Peyer's patch (tissue), 4 donors: ENCODE measurements around the gene EPDR1. TPM values are rescaled to one million over a fixed set of nuclear protein-coding genes. Genes with fewer than 3 reads are reported as not detected.

ENCODE experiments used
- DNase-seq, 3 donors: peaks; one replicate each; pipeline ENCODE4 v3.0.0-alpha.2; 2017 to 2019
- H3K27ac ChIP-seq, 4 donors: fragments of 200-600 bp; sonication (generic); one replicate each; pipeline ENCODE4 v1.5.1; 2016 to 2019
- H3K27me3 ChIP-seq, 2 donors: fragments of 200-600 bp; sonication (generic); one replicate each; pipeline ENCODE4 v1.5.1; 2019
- H3K36me3 ChIP-seq, 3 donors: fragments of 200-600 bp; sonication (generic); one replicate each; pipeline ENCODE4 v1.5.1; 2016 to 2019
- H3K4me1 ChIP-seq, 4 donors: fragments of 200-600 bp; sonication (generic); one replicate each; pipeline ENCODE4 v1.5.1; 2016 to 2019
- H3K4me3 ChIP-seq, 4 donors: fragments of 200-600 bp; sonication (generic); 1 replicate in 3 of 4; 2 replicates in 1 of 4; pipeline ENCODE4 v1.5.1; 2016 to 2019; ENCODE audit warnings: mild to moderate bottlenecking in 1 of 4
- H3K9me3 ChIP-seq, 4 donors: fragments of 200-600 bp; sonication (generic); one replicate each; pipeline ENCODE4 v1.5.1; 2016 to 2019; ENCODE audit warnings: mild to moderate bottlenecking in 1 of 4
- POLR2A ChIP-seq, 2 donors: fragments of 450-650 bp; IDR thresholded peaks; one replicate each; pipeline ENCODE4 v1.5.1; 2017; ENCODE audit warnings: antibody characterized with exemption in 2 of 2, mild to moderate bottlenecking in 2 of 2, moderate library complexity in 2 of 2
- total RNA-seq, 4 donors: library from RNA; depleted of rRNA; stranded (reverse); fragments of >200 nt; gene quantifications; one replicate each; pipeline ENCODE4 v1.1.0, GENCODE V29; 2016
- TF ChIP-seq, protein P1 (sequence below), 6 experiments: fragments of 450-650 bp in 4 of 6; fragments of 200-600 bp in 2 of 6; sonication (generic) in 1 of 6; IDR thresholded peaks; one replicate each; pipeline ENCODE4 v1.5.1; 2017 to 2019; ENCODE audit warnings: antibody characterized with exemption in 6 of 6, mild to moderate bottlenecking in 3 of 6, moderate library complexity in 1 of 6

Gene EPDR1
- total RNA-seq, 4 donors from 2014 or later = 7.4 to 22.5 (median 19.7) TPM

DNA sequence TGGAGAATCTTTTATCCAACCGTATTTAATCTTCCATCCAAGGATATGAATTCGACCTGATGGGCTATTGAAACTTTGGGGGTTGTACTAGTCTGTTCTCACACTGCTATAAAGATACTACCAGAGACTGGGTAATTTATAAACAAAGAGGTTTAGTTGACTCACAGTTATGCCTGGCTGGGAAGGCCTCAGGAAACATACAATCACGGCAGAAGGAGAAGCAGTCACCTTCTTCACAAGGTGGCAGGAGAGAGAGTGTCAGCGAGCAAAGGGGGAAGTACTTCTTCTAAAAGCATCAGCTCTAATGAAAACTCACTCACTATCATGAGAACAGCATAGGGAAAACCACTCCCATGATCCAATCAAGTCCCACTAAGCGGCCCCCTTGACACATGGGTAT is 43.8 kb downstream of the EPDR1 start:
- H3K27me3 ChIP-seq = no peaks in the 10 kb centered on the region
- no peak overlapping the region for H3K4me3 ChIP-seq
- no peaks in the 10 kb centered on the region for H3K36me3 ChIP-seq
- no peaks in the 10 kb centered on the region for H3K4me1 ChIP-seq
- no peaks in the 10 kb centered on the region for H3K9me3 ChIP-seq
- no peak overlapping the region for H3K27ac ChIP-seq
- DNase-seq = no peak
- TF ChIP-seq POLR2A (IDR thresholded peaks at IDR 0.05) = no peak
- TF ChIP-seq, protein P1, sequence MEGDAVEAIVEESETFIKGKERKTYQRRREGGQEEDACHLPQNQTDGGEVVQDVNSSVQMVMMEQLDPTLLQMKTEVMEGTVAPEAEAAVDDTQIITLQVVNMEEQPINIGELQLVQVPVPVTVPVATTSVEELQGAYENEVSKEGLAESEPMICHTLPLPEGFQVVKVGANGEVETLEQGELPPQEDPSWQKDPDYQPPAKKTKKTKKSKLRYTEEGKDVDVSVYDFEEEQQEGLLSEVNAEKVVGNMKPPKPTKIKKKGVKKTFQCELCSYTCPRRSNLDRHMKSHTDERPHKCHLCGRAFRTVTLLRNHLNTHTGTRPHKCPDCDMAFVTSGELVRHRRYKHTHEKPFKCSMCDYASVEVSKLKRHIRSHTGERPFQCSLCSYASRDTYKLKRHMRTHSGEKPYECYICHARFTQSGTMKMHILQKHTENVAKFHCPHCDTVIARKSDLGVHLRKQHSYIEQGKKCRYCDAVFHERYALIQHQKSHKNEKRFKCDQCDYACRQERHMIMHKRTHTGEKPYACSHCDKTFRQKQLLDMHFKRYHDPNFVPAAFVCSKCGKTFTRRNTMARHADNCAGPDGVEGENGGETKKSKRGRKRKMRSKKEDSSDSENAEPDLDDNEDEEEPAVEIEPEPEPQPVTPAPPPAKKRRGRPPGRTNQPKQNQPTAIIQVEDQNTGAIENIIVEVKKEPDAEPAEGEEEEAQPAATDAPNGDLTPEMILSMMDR (IDR thresholded peaks at IDR 0.05) = no peak

DNA sequence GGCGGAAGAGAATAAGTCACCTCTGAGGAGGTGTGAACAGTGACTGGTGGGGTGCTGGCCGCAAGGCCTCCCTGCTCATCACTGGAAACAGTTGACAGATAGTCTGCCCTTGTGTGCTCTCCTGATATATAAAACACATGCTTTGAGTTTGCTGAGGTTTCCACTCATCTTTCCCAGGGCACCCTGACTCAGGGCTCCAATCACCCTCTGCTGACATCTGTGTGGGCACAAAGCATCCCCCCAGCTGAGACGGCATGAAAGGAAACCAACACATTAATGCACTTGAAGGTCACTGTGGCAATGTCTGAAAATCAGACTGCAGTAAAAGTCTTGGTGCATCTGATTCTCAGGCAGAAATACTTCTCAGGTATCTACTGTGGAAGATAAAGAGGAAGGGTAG is 49.8 kb downstream of the EPDR1 start:
- DNase-seq = no peak

DNA sequence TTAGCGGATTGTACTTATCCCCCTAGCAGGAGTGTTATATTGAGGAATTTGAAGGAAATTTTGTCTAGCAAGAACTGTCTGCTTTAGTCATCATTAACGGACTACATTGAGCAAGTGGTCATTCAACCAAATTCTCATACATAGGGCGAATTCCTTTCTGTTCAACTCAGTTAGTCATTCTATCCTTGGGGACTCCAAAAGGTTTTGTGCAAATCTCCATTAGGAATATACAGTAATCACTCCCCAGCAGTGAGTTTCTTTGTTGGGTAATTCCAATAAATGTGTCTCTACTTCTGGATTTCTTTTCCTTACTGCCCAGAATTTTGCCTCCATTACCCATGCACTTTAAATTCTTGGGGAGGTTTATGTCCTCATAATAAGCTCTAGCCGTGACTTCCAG is 51.1 kb downstream of the EPDR1 start:
- TF ChIP-seq, protein P1 (IDR thresholded peaks at IDR 0.05) = no peak
- no peak for TF ChIP-seq POLR2A (IDR thresholded peaks at IDR 0.05)

More for the DNA sequence above, 49.8 kb downstream of the EPDR1 start:
- TF ChIP-seq POLR2A (IDR thresholded peaks at IDR 0.05) = no peak
- TF ChIP-seq, protein P1 (IDR thresholded peaks at IDR 0.05) = no peak
- Histone ChIP-seq H3K27me3 (no peaks in the 10 kb centered on the region), H3K4me1 (no peaks in the 10 kb centered on the region), H3K9me3 (no peaks in the 10 kb centered on the region), H3K27ac (no peak overlapping the region), H3K4me3 (no peak overlapping the region), H3K36me3 (no peaks in the 10 kb centered on the region)

DNA sequence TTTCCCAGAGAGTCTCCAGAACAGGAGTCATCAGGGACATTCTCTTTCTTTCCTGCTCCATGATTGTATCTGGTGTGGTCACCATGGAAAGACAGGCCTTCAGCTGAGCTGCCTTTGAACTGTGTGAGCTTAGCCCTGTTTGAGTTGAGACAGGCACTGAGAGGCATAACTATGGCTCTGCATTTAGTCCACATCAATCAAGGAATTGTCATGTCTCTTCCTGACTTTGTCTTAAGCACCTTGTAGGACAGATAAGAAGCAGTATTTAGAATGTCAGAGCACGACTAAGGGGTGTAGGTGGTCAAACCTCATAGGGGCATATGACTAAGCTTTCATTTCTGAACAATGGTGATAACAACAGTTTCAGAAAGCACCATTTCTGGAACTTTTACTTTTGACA is 53.5 kb downstream of the EPDR1 start:
- no peaks in the 10 kb centered on the region for H3K9me3 ChIP-seq

More for the DNA sequence above, 51.1 kb downstream of the EPDR1 start:
- Histone ChIP-seq H3K4me1 (no peaks in the 10 kb centered on the region), H3K27ac (no peak overlapping the region), H3K9me3 (no peaks in the 10 kb centered on the region), H3K27me3 (no peaks in the 10 kb centered on the region), H3K36me3 (no peaks in the 10 kb centered on the region), H3K4me3 (no peak overlapping the region)
- no peak for DNase-seq

DNA sequence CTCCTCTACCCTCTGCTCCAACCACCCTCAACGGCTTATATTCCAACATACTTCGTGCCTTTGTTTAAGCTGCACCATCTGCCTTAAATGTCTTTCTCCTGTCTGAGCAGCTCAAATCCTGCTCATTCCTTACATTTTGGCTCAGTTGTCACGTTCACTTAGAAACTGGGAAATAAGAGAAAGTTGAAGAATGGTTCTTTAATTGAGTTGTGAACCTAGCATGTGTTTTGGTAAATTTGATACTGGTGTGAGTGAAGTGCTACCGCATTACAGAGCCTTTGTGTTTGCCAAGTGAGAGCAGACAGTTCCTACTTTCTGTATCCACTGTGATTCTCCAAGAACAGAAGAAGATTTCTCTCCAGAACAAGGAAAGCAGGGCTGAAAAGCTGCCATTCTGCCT is 54.3 kb downstream of the EPDR1 start:
- TF ChIP-seq POLR2A (IDR thresholded peaks at IDR 0.05) = no peak
- TF ChIP-seq, protein P1 (IDR thresholded peaks at IDR 0.05) = no peak
- Histone ChIP-seq H3K4me3 (no peak overlapping the region), H3K27ac (no peak overlapping the region)

More for the DNA sequence above, 53.5 kb downstream of the EPDR1 start:
- DNase-seq = no peak
- Histone ChIP-seq H3K27ac (no peak overlapping the region), H3K36me3 (no peaks in the 10 kb centered on the region), H3K4me1 (no peaks in the 10 kb centered on the region), H3K4me3 (no peak overlapping the region), H3K27me3 (no peaks in the 10 kb centered on the region)
- TF ChIP-seq, protein P1 (IDR thresholded peaks at IDR 0.05) = no peak
- no peak for TF ChIP-seq POLR2A (IDR thresholded peaks at IDR 0.05)

DNA sequence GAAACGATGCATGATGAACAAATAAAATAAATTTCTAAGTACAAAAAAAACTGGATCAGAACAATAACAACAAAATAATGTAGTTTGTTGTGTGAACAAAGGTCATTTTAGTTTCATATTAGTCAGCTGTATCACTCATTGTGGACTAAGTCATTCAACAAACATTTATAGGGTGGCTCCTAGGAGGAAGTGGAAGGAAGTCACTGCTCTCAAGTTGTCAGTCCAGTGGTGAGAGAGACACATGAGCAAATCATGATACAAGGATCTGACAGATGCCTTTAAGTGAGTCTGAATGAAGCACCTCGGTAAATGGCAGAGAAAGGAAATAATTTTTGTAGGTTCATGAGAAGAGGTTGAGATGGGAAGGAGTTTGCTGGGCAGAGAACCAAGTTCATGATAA is 56.8 kb downstream of the EPDR1 start:
- Histone ChIP-seq H3K4me3 (no peak overlapping the region), H3K36me3 (no peaks in the 10 kb centered on the region), H3K27ac (peak overlapping the region in 1 of 4 donors; percentile 58), H3K27me3 (no peaks in the 10 kb centered on the region), H3K4me1 (no peaks in the 10 kb centered on the region), H3K9me3 (no peaks in the 10 kb centered on the region)
- DNase-seq = no peak
- TF ChIP-seq, protein P1 (IDR thresholded peaks at IDR 0.05) = peak in 1 of 6 experiments; percentile 7
- no peak for TF ChIP-seq POLR2A (IDR thresholded peaks at IDR 0.05)

More for the DNA sequence above, 54.3 kb downstream of the EPDR1 start:
- H3K9me3 ChIP-seq = no peaks in the 10 kb centered on the region
- H3K4me1 ChIP-seq = no peaks in the 10 kb centered on the region
- H3K27me3 ChIP-seq = no peaks in the 10 kb centered on the region
- no peak for DNase-seq
- H3K36me3 ChIP-seq = no peaks in the 10 kb centered on the region
